GM12891 (cell line): Measurements from ENCODE around the gene PTH2R.
"Not testable (repeated sequence)": the region's sequence is repeated elsewhere in the genome, so short reads cannot be mapped to it uniquely, and the experiment has no call there.

Experiments used
- DNase-seq: peaks from one replicate; pipeline ENCODE4 v3.0.0; 2011; ENCODE audit warnings: low spot score; ENCODE audit not compliant: insufficient read length
- FAIRE-seq: peaks from 2 replicates; lab custom pipeline; 2011; peaks lifted over from hg19 to GRCh38; lab: Jason Lieb, UNC
- PAX5 ChIP-seq: IDR thresholded peaks from 2 replicates; pipeline ENCODE4 v1.6.1; 2011; ENCODE audit warnings: low read length, moderate library complexity, mild to moderate bottlenecking; ENCODE audit not compliant: insufficient read depth, severe bottlenecking
- POLR2A ChIP-seq: IDR thresholded peaks from 2 replicates; pipeline ENCODE4 v1.6.1; 2011; ENCODE audit warnings: low read depth, low read length, control low read depth
- POLR2AphosphoS5 ChIP-seq: IDR thresholded peaks from 2 replicates; pipeline ENCODE4 v1.6.1; 2011; ENCODE audit warnings: low read depth, low read length, control low read depth
- POU2F2 ChIP-seq: IDR thresholded peaks from 2 replicates; pipeline ENCODE4 v1.6.1; 2011; ENCODE audit warnings: low read depth, mild to moderate bottlenecking, control low read depth, low read length, moderate library complexity
- SPI1 ChIP-seq: IDR thresholded peaks from 2 replicates; pipeline ENCODE4 v1.6.1; 2011; ENCODE audit warnings: low read depth, low read length, control low read depth
- TAF1 ChIP-seq: IDR thresholded peaks from 2 replicates; pipeline ENCODE4 v1.6.1; 2011; ENCODE audit warnings: low read depth, low read length, control low read depth

The PTH2R gene

DNA sequence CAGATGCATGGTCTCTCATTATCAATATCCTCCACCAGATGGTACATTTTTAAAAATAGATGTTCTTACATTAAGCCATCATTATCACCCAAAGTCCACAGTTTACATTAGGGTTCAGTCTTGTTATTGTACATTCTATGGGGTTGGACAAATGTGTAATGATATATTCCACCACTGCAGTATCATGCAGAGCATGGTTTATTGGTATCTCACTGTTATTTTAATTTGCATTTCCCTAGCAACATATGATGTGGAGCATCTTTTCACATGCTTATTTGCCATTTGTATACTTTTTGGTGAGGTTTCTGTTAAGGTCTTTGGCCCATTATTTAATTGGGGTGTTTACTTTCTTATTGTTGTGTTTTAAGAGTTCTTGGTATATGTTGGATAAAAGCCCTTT lies 95.7 kb downstream of the PTH2R start:
- no peak for FAIRE-seq
- no peak for TF ChIP-seq POLR2AphosphoS5
- TF ChIP-seq POLR2A = no peak
- TF ChIP-seq PAX5 = no peak
- no peak for TF ChIP-seq TAF1
- no peak for TF ChIP-seq POU2F2
- TF ChIP-seq SPI1 = no peak
- no peak for DNase-seq

- FAIRE-seq, DNase-seq: not testable (repeated sequence)
These were observed 98.8 kb downstream of the PTH2R start for GRCh38 chr2:208505365-208505764.

- FAIRE-seq (no peak), DNase-seq (no peak)
- TF ChIP-seq TAF1 (no peak), POLR2A (no peak), PAX5 (no peak), POU2F2 (no peak), SPI1 (no peak), POLR2AphosphoS5 (no peak)
These were observed 103.0 kb downstream of the PTH2R start for GRCh38 chr2:208509586-208509985.

GRCh38 chr2:208511016-208511415 lies 104.4 kb downstream of the PTH2R start:
- no peak for DNase-seq
- FAIRE-seq = no peak
- TF ChIP-seq PAX5 (no peak), POLR2AphosphoS5 (no peak)

- no peak for TF ChIP-seq SPI1
- no peak for TF ChIP-seq POLR2A
- no peak for TF ChIP-seq PAX5
- TF ChIP-seq TAF1 = no peak
- no peak for TF ChIP-seq POLR2AphosphoS5
- TF ChIP-seq POU2F2 = no peak
- DNase-seq (no peak), FAIRE-seq (no peak)
These were observed 105.0 kb downstream of the PTH2R start for GRCh38 chr2:208511573-208511972.

DNA sequence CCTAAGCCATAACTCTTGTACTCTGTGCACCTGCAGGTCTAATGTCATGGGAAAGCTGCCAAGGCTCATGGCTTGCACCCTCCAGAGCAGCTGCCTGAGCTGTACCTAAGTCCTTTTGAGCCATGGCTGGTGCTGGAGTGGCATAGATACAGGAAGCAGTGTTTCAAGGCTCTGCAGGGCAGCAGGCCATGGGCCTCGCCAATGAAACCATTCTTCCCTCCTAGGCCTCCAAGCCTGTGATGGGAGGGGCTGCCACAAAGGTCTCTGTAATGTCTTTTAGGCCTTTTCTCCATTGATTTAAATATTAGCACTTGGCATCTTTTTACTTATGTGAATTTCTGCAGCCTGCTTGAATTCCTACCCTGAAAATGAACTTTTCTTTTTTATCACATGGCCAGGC lies 108.5 kb downstream of the PTH2R start:
- DNase-seq (no peak), FAIRE-seq (no peak)
- TF ChIP-seq POU2F2 (no peak), SPI1 (no peak)

DNA sequence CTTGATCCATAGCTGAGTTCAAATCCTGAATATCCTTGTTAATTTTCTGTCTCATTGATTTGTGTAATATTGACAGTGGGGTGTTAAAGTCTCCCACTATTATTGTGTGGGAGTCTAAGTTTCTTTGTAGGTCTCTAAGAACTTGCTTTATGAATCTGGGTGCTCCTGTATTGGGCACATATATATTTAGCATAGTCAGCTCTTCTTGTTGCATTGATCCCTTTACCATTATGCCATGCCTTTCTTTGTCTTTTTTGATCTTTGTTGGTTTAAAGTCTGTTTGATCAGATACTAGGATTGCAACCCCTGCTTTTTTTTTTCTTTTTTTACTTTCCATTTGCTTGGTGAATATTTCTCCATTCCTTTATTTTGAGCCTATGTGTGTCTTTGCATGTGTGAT lies 116.5 kb downstream of the PTH2R start:
- DNase-seq, FAIRE-seq: not testable (repeated sequence)

DNA sequence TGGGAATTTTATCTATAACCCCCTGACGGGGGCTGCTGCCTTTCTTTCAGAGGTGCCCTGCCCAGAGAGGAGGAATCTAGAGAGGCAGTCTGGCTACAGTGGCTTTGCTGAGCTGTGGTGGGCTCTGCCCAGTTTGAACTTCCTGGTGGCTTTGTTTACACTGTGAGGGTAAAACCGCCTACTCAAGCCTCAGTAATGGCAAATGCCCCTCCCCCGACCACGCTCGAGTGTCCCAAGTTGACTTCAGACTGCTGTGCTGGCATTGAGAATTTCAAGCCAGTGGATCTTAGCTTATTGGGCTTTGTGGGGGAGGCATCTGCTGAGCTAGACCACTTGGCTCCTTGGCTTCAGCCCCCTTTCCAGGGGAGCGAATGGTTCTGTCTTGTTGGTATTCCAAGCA lies 118.6 kb downstream of the PTH2R start:
- DNase-seq, FAIRE-seq: not testable (repeated sequence)

GRCh38 chr2:208529796-208530195 lies 123.2 kb downstream of the PTH2R start:
- TF ChIP-seq POU2F2 (no peak), TAF1 (no peak), PAX5 (no peak), SPI1 (no peak), POLR2AphosphoS5 (no peak), POLR2A (no peak)
- no peak for DNase-seq

GRCh38 chr2:208531361-208531760 lies 124.8 kb downstream of the PTH2R start:
- no peak for FAIRE-seq
- TF ChIP-seq PAX5 (no peak), POLR2AphosphoS5 (no peak), POU2F2 (no peak), SPI1 (no peak), POLR2A (no peak), TAF1 (no peak)
- DNase-seq = no peak

More at GRCh38 chr2:208529796-208530195, 123.2 kb downstream of the PTH2R start:
- FAIRE-seq = no peak

DNA sequence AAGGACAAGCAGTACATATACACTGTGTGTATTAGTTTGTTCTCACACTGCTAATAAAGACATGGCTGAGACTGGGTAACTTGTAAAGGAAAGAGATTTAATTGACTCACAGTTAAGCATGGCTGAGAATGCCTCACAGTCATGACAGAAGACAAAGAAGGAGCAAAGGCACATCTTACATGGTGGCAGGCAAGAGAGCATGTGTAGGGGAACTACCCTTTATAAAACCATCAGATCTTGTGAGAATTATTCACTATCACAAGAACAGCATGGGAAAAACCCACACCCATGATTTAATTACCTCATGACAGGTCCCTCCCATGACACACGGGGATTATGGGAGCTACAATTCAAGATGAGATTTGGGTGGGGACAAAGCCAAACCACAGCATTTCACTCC lies 129.0 kb downstream of the PTH2R start:
- not testable (repeated sequence) for DNase-seq, FAIRE-seq

- FAIRE-seq = no peak
- DNase-seq = no peak
- TF ChIP-seq SPI1 (no peak), TAF1 (no peak), POU2F2 (no peak), POLR2A (no peak), PAX5 (no peak)
These were observed 134.9 kb downstream of the PTH2R start for GRCh38 chr2:208541461-208541988.
